Common myeloid progenitor, CD34-positive (primary cell): ENCODE data around the gene SAMD4A.

Experiments
- CTCF ChIA-PET: fragments of 350-600 bp; sonication (Branson Sonifier 250); formaldehyde crosslinking; loops from one replicate; lab custom pipeline; 2021; ENCODE audit warnings: antibody characterized with exemption; lab: Charles Lee
- POLR2A ChIA-PET: fragments of 350-600 bp; sonication (Branson Sonifier 250); formaldehyde crosslinking; loops from one replicate; lab custom pipeline; 2021; ENCODE audit warnings: antibody characterized with exemption; lab: Charles Lee
- DNase-seq, 3 donors: peaks; one replicate each; pipeline versions ENCODE4 v3.0.0 to v3.0.0-alpha.2; 2013
- H3K27ac ChIP-seq, 2 experiments: 1 replicate in 1 of 2; 2 replicates in 1 of 2; pipeline ENCODE4 v1.7.0; 2013; ENCODE audit warnings: inconsistent platforms in 2 of 2, low read length in 2 of 2, mild to moderate bottlenecking in 2 of 2, low read depth in 1 of 2, moderate library complexity in 1 of 2; ENCODE audit not compliant: severe bottlenecking in 2 of 2, insufficient read depth in 1 of 2, poor library complexity in 1 of 2
- H3K27me3 ChIP-seq, 5 experiments: replicated peaks in 2 of 5; 1 replicate in 3 of 5; 2 replicates in 2 of 5; pipeline versions ENCODE4 v1.6.1 to v1.7.0; 2013; ENCODE audit warnings: low read length in 4 of 5, mild to moderate bottlenecking in 2 of 5, moderate library complexity in 2 of 5, inconsistent platforms in 1 of 5; ENCODE audit not compliant: insufficient read depth in 5 of 5, control insufficient read depth in 4 of 5
- H3K36me3 ChIP-seq, 4 experiments: 1 replicate in 2 of 4; 2 replicates in 2 of 4; pipeline versions ENCODE4 v1.6.1 to v1.7.0; 2013; ENCODE audit warnings: low read length in 3 of 4, control low read depth in 1 of 4, mild to moderate bottlenecking in 1 of 4; ENCODE audit not compliant: control insufficient read depth in 4 of 4, insufficient read depth in 4 of 4
- H3K4me1 ChIP-seq, 4 experiments: 1 replicate in 3 of 4; 2 replicates in 1 of 4; pipeline versions ENCODE4 v1.6.1 to v1.7.1; 2013; ENCODE audit warnings: low read length in 3 of 4, mild to moderate bottlenecking in 3 of 4, control low read depth in 1 of 4, inconsistent platforms in 1 of 4, moderate library complexity in 1 of 4; ENCODE audit not compliant: control insufficient read depth in 4 of 4, insufficient read depth in 4 of 4; ENCODE audit errors: control extremely low read depth in 1 of 4
- H3K4me3 ChIP-seq, 7 experiments: 1 replicate in 4 of 7; 2 replicates in 3 of 7; pipeline versions ENCODE4 v1.5.1 to v1.7.0; 2013; ENCODE audit warnings: mild to moderate bottlenecking in 7 of 7, low read length in 6 of 7, moderate library complexity in 6 of 7, inconsistent platforms in 2 of 7, low read depth in 2 of 7, control low read depth in 1 of 7; ENCODE audit not compliant: insufficient read depth in 4 of 7, control insufficient read depth in 1 of 7; ENCODE audit errors: extremely low read depth in 1 of 7
- H3K9me3 ChIP-seq, 5 experiments: 1 replicate in 4 of 5; 2 replicates in 1 of 5; pipeline versions ENCODE4 v1.6.1 to v1.7.1; 2013; ENCODE audit warnings: low read length in 4 of 5, mild to moderate bottlenecking in 2 of 5, inconsistent platforms in 1 of 5, low read depth in 1 of 5, moderate library complexity in 1 of 5; ENCODE audit not compliant: control insufficient read depth in 4 of 5, insufficient read depth in 2 of 5; ENCODE audit errors: control extremely low read depth in 1 of 5
- WGBS: methylation state at CpG from one replicate; pipeline ENCODE4 v1.1.5; 2013; ENCODE audit not compliant: insufficient coverage; 5-methylcytosine and 5-hydroxymethylcytosine counted together

The SAMD4A gene

GRCh38 chr14:54730156-54730961, 163.4 kb downstream of the SAMD4A start:
- H3K9me3 ChIP-seq, result no peaks in the 10 kb centered on the region
- peak overlapping the region; percentile 27 to 65 for H3K27ac ChIP-seq
- 0% methylated on average over 4 of the region's 6 CpGs for WGBS
- DNase-seq, result peak; percentile 59 to 93 (median 90)
- H3K4me1 ChIP-seq, result peaks cover 4 to 14% (median 10%) of the 10 kb centered on the region in 4 experiments
- H3K27me3 ChIP-seq, result no peaks in the 10 kb centered on the region
- ChIA-PET POLR2A (no interaction called here), CTCF (interaction anchor here (0.7 to 3.1 kb wide), 8 partner anchors 7 to 86 kb away, joined by 3 to 15 read pairs (median 4); no protein-coding TSS in a partner anchor)
- H3K36me3 ChIP-seq, result no peaks in the 10 kb centered on the region
- peak overlapping the region in 6 of 7 experiments; percentile 30 to 71 (median 46) for H3K4me3 ChIP-seq

- POLR2A ChIA-PET, result no interaction called here
- Histone ChIP-seq H3K36me3 (no peaks in the 10 kb centered on the region), H3K4me3 (no peak overlapping the region), H3K9me3 (no peaks in the 10 kb centered on the region), H3K4me1 (peaks cover 9 to 28% (median 19%) of the 10 kb centered on the region in 4 experiments), H3K27me3 (no peaks in the 10 kb centered on the region), H3K27ac (no peak overlapping the region)
- 96% methylated on average over 5 of the region's 6 CpGs for WGBS
- DNase-seq, result no peak
- CTCF ChIA-PET, result interaction anchor here (0.8 to 1.4 kb wide), 5 partner anchors 12 to 231 kb away, joined by 3 to 4 read pairs (median 3); no protein-coding TSS in a partner anchor
Observed at GRCh38 chr14:54734966-54735365, 168.0 kb downstream of the SAMD4A start.

- CTCF ChIA-PET, result interaction anchor here (0.8 to 1.4 kb wide), 4 partner anchors 12 to 39 kb away, joined by 3 to 4 read pairs (median 3); no protein-coding TSS in a partner anchor
- WGBS, result 97% methylated on average over 3 of the region's 3 CpGs
- H3K4me3 ChIP-seq, result no peak overlapping the region
- no peak overlapping the region for H3K27ac ChIP-seq
- no peak for DNase-seq
- H3K9me3 ChIP-seq, result no peaks in the 10 kb centered on the region
- peaks cover 4 to 24% (median 16%) of the 10 kb centered on the region in 4 experiments for H3K4me1 ChIP-seq
- H3K36me3 ChIP-seq, result no peaks in the 10 kb centered on the region
- POLR2A ChIA-PET, result no interaction called here
- H3K27me3 ChIP-seq, result no peaks in the 10 kb centered on the region
Observed at GRCh38 chr14:54735424-54735823, 168.5 kb downstream of the SAMD4A start.

- Histone ChIP-seq H3K27me3 (no peaks in the 10 kb centered on the region), H3K4me1 (peaks cover 0 to 19% (median 12%) of the 10 kb centered on the region in 4 experiments), H3K9me3 (no peaks in the 10 kb centered on the region), H3K4me3 (no peak overlapping the region), H3K27ac (no peak overlapping the region), H3K36me3 (no peaks in the 10 kb centered on the region)
- CTCF ChIA-PET, result interaction anchor here (0.5 to 1.5 kb wide), 3 partner anchors 37 to 726 kb away, joined by 3 read pairs; no protein-coding TSS in a partner anchor
- POLR2A ChIA-PET, result no interaction called here
- DNase-seq, result peak; percentile 19 to 74 (median 64)
- 63% methylated on average over 2 of the region's 5 CpGs for WGBS
Observed at GRCh38 chr14:54737132-54737711, 170.3 kb downstream of the SAMD4A start.

- Histone ChIP-seq H3K4me3 (peak overlapping the region in 2 of 7 experiments; percentile 4 to 22), H3K4me1 (peaks cover 4 to 25% (median 12%) of the 10 kb centered on the region in 4 experiments), H3K27ac (no peak overlapping the region), H3K9me3 (no peaks in the 10 kb centered on the region), H3K36me3 (no peaks in the 10 kb centered on the region), H3K27me3 (no peaks in the 10 kb centered on the region)
- ChIA-PET POLR2A (interaction anchor here (0.5 kb wide), 1 partner anchor 191 kb away, joined by 4 read pairs; no protein-coding TSS in a partner anchor), CTCF (interaction anchor here (0.5 to 1.5 kb wide), 5 partner anchors 8 to 727 kb away, joined by 3 read pairs; no protein-coding TSS in a partner anchor)
- DNase-seq, result peak in 2 of 3 donors; percentile 15 to 38
- 33% methylated on average over 3 of the region's 4 CpGs for WGBS
Observed at GRCh38 chr14:54738009-54738408, 171.1 kb downstream of the SAMD4A start.

- POLR2A ChIA-PET, result no interaction called here
- peaks cover 4 to 26% (median 12%) of the 10 kb centered on the region in 4 experiments for H3K4me1 ChIP-seq
- 100% methylated on average over 4 of the region's 7 CpGs for WGBS
- no peak overlapping the region for H3K4me3 ChIP-seq
- no peaks in the 10 kb centered on the region for H3K27me3 ChIP-seq
- DNase-seq, result no peak
- no peak overlapping the region for H3K27ac ChIP-seq
- no peaks in the 10 kb centered on the region for H3K9me3 ChIP-seq
- CTCF ChIA-PET, result no interaction called here
- no peaks in the 10 kb centered on the region for H3K36me3 ChIP-seq
Observed at GRCh38 chr14:54739514-54739913, 172.6 kb downstream of the SAMD4A start.
